ENCODE data around the gene DNAJC16.
"Not testable (repeated sequence)": the region's sequence is repeated elsewhere in the genome, so short reads cannot be mapped to it uniquely, and the experiment has no call there.

The DNAJC16 gene

DNA sequence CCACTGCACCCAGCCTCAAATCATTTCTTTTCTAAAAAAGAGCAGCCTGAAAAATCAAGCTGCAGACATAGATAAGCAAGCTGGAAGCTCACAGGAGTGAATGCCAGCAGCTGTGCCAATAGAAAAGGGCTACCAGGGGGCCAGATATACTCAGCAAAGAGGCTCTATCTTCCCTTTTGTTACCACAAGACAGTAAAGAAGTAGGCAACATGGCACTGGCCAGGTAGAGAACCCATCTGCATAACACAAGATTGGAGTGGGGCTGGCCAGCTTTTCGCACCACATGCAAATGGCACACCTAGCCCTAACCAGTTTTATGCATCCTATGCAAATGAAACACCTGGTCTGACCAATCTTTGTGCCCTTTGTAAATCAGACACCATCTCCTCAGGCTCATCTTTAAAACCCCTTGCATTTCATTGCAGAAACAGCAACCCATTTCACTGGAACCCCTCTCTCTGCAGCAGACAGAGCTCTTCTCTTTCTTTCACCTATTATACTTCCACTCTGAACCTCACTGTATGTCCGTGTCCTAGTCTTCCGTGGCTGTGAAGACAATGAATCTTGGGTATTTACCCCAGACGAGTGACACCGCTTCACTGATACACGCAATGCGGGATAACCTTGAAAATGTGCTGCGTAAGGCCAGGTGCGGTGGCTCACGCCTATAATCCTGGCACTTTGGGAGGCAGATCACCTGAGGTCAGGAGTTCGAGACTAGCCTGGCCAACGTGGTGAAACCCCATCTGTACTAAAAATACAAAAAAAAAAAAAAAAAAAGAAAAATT lies 17.8 kb upstream of the DNAJC16 start:
- no peak for DNase-seq

DNA sequence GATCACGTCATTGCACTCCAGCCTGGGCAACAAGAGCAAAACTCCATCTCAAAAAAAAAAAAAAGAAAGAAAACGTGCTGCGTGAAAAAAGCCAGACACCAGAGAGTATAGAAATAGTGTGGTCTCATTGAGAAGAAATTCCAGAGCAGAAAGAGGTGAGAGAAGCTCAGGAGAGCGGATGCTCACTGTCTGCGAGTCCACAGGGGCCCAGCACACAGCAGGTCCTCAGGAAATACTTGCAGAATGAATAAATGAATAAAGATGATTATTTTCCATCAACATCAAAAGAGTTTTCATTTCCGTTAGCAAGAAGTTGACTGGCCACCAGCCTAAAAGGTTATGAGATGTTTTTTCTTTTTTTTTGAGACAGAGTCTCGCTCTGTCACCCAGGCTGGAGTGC lies 17.1 kb upstream of the DNAJC16 start:
- no peak for DNase-seq

DNA sequence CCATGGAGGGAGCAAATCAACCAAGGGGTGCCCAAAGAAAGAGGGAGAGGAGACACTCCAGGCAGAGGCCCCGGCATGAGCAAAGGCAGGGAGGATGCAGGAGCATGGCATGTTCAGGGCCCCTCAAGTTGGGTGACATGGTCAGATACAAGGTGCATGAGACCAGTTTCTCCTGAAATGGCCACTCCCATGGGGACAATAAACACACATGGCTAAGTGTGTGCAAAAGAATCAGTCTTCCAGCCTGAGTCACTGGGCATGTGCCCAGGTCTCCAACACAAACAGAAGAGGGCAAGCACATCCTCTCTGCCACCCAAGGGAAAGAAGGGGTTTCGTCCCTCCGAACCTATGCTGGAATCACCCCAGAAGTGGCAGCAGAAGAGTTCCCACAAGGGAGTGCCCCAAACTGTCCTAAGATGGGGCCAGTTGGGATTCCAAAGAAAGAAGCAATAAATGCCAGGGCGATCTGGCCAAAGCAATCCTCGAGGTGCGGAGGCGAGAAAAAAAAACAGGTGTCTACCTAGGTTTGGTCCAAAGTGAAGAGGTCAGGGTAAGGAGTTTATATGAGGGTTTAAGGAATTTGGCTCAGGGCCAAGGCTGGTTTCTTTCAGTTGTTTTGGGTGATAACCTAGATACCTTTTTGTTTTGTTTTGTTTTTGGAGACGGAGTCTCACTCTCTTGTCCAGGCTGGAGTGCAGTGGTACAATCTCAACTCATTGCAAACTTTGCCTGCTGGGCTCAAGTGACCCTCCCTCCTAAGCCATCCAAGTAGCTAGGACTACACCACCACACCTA lies 15.8 kb upstream of the DNAJC16 start:
- no peak for DNase-seq

DNA sequence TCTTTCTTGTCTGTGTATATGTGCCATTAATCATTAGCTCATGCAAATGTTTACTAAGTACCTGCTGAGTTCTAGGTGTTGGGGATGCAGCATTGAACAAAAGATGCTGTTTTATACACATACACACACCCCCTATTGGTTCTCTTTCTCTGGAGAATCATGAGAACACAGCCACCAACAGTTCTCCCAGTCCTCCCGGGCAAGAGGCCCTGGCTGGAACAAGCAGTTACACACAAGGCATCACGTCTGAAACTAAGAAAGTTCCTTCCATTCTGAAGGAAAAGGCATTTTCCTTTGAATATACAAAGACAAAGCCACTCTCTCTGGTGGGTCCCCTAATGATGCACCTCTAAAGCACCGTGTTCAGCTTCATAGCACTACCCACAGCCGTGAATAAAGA lies 13.5 kb upstream of the DNAJC16 start:
- DNase-seq, result no peak

DNA sequence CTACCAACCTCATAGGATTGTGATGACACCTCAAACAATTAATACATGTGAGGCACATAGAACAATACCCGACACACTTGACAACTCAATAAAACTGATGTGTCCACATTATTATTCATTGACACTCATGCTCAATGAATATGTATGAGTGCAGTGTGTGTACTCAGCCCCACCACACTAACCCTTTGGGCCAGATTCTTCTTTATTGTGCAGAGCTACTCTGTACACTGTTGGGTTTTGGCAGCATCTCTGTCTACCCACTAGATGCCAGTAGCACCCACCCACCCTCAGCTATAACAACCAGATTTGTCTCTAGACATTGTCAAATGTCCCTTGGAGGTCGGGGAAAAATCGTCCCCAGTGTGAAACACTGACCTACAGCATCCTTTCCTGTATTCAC lies 12.7 kb upstream of the DNAJC16 start:
- no peak for DNase-seq

DNA sequence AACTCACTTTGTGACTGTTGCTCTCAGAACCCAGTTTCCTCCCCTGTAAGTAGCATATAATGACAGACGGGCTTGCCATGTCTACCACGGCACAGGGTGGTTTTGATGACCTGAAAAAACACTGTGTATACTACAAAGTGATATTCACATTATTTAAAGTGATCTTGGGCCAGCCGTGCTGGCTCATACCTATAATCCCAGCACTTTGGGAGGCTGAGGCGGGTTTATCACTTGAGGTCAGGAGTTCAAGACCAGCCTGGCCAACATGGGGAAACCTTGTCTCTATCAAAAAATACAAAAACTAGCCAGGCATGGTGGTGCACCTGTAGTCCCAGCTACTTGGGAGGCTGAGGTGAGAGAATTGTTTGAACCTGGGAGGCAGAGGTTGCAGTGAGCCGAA lies 12.1 kb upstream of the DNAJC16 start:
- not testable (repeated sequence) for DNase-seq

DNA sequence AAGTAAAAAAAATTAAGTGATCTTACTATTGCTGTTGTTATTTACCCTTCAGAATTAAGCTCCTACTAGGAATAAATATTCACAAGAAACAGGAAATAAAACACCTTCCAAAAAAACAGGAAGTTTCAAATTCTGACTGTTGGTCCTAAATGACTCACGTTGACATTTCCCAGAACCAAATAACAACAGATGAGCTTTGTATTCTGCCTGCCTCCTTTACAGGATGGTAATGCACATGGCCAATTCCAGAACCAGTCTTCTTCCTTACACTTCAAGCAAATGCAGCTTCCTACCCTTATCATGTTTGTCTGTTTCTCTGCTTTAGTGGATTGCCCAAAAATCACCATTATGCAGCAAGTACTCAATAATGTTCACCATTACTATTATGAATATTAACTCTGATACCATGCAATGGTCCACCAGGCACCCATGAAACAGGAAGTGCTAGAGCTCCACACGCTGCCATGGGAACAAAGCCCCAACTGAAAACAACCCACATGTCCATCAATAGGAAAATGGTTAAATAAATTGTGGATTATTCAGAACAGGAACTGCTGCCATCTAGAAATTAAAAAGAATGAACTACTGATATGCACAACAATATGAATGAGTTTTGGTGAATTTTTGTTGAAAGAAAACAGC lies 11.5 kb upstream of the DNAJC16 start:
- no peak for DNase-seq

DNA sequence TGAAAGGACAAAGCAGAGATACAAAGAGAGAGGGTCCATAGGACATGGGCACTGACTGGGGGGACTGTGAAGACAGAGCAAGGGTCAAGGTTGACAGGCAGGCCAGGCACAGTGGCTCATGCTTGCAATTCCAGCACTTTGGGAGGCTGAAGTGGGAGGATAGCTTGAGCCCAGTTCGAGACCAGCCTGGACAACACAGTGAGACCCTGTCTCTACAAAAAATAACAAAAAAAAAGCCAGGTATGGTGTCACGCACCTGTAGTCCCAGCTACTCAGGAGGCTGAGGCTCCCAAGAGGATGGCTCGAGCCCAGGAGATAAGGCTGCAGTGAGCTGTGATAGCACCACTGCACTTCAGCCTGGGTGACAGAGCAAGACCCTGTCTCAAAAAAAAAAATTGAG lies 7.0 kb upstream of the DNAJC16 start:
- DNase-seq, result no peak

DNA sequence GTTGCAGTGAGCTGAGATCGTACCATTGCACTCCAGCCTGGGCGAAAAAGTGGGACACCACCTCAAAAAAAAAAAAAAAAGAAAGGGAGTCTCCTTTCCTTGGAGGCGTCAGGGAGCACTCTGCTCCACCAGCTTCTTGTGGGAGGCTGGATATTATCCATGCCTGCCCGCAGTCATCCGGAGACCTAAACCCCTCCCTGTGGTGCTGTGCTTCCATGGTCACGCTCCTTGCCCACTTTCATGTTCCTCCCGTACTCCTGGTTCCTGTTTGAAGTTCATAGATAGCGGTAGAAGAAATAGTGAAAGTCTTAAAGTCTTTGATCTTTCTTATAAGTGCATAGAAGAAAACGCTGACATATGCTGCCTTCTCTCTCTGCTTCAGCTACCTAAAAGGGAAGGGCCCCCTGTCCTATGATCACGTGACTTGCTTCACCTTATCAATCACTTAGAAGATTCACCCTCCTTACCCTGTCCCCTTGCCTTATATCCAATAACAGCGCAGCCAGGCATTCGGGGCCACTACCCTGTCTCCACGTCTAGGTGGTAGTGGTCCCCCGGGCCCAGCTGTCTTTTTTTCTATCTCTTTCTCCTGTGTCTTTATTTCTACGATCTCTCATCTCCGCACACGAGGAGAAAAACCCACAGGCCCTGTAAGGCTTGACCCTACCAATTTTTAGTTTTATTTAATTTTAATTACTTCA lies 5.3 kb upstream of the DNAJC16 start:
- DNase-seq, result not testable (repeated sequence)

DNA sequence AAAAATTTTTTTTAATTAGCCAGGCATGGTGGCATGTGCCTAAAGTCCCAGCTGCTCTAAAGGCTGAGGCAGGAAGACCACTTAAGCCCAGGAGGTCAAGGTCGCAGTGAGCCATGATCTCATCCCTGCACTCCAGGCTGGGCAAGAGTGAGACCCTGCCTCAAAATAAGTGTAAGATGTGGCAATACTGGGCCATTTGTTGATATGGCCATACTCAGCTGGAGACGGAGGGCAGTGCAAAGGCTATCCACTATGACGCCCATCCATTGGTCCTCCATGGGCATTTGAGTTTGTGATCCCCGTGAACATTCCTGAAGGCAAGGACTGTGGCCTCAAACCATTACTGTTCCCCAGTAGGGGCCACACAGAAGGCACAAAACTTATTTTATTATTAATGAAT lies 4.1 kb upstream of the DNAJC16 start:
- DNase-seq, result no peak

DNA sequence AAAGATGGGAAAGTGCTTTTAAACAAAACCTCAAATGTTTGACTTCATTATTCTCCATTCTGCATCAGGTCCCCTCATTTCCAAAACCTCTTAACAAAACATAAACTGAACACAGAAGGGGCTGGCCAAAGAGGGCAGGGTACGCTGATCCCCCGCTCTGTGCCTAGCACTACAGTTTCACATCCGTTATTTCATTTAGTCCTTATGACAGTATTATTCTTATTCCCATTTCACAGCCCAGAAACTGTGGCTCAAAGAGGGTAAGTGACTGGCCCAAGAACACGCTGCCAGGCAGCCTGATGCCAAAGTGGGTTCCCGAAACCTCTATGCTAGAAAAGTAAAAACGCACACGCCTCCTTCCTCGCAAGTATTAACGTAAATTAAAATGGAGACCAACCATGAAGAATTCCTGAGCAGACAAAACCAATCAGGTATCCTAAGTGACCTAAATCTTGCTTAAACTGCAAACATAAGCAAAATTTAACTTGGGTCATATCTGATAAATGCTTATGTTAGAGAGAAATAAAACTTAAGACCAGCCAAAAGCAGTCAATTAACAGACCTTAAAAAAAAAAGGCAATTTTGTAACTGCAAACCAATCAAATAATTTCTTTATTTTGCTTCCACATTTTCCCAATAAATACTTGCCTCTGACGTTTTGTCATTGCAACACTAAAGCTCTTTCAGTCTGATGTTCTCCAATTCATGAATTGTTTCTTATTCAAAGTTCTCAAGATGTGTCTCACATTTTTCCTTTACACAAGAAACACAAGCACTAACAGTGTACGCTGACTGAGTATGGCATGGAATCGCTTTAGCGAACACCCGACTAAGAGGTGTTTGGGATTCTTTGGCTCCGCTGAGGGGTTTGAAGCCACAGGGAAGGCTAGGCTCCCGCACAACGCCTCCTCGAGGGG lies 3.3 kb upstream of the DNAJC16 start:
- no peak for DNase-seq

DNA sequence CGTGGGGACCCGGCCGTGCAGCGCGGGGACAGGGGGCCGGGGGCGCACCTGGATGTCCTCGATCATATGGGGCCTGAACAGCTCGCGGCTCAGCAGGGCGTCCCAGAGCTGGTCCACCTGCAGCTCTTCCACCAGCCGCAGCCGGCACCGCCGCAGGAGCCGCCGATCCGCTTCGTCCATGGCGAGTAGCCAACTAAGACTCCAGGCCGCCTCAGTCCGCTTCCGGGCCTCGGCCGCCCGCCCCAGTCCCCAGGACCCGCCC lies 2.7 kb upstream of the DNAJC16 start, which contains the start of gene CASP9:
CASP9 (minus strand) TSS at position 195 of the 262 bp plus-strand sequence; CDS start at position 180, 15 bp downstream.
- no peak for DNase-seq

DNA sequence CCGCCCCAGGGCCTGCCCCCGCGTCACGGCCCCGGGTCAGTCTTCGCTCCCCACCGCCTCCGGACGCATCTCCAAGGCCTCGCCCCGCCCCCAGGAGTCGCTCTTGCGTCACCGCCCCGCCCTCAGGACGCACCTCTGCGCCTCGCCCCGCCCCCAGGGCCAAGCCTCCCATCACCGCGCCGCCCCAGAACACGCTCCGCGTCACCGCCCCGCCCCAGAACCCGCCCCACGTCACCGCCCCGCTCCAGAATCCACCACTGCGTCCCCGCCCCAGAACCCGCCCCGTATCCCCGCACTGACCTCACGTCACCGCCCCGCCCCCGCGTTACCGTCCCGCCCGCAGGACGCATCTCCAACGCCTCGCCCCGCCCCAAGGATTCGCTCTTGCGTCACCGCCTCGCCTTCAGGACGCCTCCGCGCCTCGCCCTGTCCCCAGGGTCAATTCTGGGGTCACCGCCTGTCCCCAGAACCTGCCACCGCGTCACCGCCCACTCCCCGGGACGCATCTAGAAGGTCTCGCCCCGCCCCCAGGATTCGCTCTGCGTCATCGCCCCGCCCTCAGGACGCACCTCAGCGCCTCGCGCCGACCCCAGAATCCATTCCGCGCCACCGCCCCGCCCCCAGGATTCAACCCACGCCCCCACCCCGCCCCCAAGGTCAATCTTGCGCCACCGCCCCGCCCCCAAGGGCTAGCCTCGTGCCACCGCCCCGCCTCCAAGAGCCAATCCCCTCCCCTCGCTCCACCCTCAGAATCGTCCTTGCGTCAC lies 2.2 kb upstream of the DNAJC16 start:
- DNase-seq, result peak; percentile 100

DNA sequence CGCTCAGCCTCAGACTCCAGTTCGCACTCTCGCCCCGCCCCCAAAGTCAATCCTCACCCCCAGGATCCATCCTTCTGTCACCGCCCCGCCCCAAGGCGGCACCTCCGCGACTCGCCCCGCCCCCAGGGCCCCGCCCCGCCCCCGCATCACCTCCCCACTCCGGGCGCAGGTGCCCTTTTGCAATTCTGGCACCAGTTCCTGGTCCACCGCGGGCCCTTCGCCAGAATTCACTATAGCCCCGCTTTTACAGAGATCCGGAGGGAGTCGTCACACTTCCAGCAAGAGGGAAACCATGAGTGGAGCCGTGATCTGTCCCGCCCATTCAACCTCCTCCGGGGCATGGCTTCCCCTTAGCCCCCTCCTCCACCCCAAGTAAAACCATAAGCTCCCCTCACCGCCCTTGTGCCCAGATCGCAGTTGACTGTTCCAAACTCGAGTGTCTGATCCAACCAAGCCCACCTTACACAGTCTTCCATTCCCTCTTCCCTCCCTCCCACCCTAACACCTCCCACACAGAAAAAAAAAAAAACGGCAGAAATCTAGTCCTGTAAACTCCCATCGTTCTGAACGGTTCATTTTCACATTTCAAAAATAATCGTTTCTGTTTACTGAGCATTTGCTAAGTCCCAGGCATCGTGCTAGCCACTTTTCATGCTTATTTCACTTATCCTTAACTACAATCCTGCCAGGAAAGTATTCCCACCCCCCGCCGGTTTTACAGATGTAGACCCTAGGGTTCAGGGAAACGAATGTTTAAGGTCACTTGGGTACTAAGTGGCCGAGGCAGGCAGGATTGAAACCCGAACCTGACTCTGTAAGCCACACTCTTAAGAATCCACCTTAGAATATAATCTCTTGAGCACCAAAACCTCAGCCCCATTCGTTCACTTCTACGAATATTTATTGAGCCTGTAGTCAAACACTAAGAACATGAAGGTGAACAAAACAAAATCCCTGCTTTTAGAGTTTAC lies 1.3 kb upstream of the DNAJC16 start:
- no peak for DNase-seq

DNA sequence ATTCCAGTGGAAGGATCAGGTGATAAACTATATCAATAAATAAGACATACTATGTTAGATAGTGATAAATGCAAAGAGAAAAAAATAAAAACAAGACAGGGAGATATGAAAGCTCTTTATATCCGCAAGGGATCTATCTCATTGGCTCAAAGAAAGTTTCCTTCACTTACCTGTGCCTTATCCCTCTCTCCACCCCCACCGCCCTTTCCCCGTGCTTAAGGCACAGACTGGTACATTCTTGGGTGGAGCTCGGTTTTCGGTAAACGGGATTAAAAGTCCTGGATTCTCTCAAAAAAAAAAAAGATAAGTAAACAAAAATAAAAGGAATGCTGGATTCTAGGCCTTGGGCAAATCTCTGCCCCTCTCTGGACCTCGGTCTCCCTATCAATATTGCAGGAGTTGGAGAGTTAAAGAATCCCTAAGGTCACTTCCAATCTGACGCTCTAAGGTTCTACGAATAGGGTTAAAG lies 593 bp upstream of the DNAJC16 start:
- no peak for DNase-seq

DNA sequence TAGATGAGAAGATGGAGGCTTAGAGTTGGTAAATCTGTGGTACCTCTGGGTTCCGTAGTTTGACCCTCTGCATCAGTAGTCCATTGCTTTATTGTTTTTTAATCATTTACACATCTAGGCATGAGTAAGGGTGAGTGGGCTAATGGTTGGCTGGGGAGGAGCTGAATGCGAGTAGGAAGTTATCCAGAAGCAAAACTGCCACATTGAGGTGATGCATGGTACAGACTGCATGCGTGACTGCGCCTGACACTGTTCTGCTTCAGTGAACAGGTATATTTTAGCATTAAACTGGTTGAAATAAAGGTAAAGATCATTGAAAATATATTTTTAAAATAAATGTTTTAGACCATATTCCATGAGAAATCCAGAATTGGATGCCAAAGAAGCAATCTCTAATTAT lies 4.4 kb downstream of the DNAJC16 start:
- no peak for DNase-seq

DNA sequence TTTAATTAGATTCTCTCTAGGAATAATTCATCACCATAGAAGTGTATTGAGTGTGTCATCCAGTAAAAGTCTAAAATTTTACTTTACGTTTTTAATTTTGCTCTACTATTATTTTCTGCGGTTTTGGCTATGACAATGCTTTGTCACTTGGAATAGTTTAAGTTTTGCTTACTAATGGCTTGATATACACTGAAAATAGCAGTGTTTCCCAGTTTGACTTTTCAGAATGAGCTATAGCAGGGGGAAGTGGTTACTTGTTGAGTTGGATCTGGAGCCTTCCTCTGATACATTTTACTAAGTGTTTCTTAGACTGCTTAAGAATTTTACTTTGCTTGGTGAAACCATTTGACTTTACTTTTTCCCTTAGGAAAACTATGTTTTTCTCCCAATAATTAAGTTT lies 5.0 kb downstream of the DNAJC16 start:
- no peak for DNase-seq

DNA sequence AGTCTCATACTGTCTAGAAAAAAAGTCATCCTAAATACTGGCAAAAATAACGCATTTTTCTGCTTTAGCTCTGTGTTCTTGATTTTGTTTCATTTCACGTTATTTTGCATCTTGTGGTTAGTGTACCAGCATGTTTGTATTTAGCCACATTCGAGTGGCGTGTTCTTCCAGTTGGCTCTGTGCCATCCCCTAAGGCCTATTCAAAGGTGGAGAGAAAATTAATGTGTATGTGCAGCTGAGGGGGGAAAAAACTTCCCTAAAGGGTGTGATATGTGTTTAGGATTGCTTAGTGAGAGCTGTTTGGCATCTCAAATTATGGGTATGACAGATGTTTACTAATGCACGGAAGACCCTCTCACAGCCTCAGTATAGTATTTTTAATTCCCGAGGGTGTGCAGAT lies 12.1 kb downstream of the DNAJC16 start:
- no peak for DNase-seq

DNA sequence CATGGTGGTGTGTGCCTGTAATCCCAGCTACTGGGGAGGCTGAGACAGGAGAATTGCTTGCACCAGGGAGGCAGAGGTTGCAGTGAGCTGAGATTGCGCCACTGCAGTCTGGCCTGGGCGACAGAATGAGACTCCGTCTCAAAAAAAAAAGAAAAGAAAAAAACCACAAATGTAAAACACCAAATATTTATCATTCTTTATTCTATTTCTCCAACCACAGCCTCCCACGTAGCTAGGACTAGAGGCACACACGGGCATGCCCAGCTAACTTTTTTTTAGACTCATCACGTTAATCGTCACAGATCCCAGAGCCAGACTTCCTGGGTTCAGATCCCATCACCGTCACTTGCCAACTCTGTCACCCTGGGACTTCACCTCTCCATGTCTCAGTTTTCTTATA lies 13.5 kb downstream of the DNAJC16 start:
- DNase-seq, result no peak

DNA sequence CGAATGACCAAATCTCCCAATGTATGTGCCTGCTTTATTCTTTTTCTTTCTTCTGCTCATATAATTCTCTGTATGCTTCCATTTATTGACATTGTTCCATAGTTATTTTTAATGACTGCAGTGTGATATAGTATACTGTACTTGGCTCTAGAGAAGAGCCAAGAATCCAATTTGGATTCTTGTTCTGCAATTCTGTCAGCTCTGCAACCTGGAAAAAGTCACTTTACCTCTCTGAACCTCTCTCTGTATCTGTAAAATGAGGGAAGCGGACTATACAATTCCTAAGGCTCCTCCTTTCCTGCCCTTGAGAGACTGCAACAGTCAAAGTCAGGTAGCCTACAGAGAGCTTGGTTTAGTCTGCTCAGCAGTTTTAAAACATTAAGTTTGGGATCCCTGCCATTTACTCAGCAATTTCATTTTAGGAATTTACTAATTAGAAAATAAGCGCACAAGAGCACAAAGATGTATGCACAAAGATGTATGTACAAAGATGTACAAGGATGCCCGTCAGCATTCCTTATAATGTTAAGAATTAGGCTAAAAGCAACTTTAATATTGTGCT lies 14.7 kb downstream of the DNAJC16 start:
- no peak for DNase-seq
